ENCODE results near the gene LYPLAL1. TPM values are rescaled to one million over a fixed set of nuclear protein-coding genes. Genes with fewer than 3 reads are reported as not detected.
A peak's percentile ranks its signal among the peaks of the same experiment; 100 is the strongest.

The LYPLAL1 gene
- total and polyA plus RNA-seq, 2 of the 13 experiments (the other 11 are each of a cell fraction or from before 2014, with no cell fraction given): 17.0 to 31.6 TPM

DNA sequence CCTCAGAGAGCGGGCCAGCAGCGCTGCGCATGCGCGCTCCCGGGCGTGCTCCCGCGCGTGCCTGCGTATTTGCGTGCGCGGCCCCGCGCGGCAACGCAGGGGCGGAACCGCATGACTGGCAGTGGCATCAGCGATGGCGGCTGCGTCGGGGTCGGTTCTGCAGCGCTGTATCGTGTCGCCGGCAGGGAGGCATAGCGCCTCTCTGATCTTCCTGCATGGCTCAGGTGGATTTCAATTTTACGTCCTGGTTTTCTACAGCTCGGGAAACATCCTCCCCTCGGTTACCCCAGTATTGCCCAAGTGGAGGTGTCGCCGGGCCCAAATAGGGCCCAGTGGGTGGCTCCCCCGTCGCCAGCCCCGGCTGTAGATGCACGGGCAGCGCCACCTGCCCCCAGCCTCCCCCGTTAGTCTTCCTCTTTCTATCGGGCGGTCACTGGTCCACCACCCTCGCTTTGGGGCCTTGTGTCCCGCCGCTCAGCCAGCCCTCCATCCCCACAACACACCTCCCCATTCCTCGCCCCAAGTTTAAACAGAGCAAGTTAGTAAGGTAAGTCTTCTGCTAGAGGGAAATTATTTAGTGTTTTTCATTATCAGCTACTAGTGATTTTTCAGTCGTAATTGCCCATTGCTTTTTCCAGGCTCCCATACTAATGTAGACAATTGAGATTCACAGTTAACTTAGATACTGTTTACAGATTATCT is at the start of gene LYPLAL1 (continued):
- TF ChIP-seq ZNF432 (CRISPR knock-in tag; IDR thresholded peaks at IDR 0.05; ENCODE audit: borderline replicate concordance) (no peak), CCAR2 (optimal IDR thresholded peaks at IDR 0.05; ENCODE audit: low read depth, low read length) (no peak), ZNF350 (CRISPR knock-in tag; IDR thresholded peaks at IDR 0.05; ENCODE audit: borderline replicate concordance, low read depth) (peak; percentile 42; the same call in 1 of the 2 replicates), PHF20 (CRISPR knock-in tag; IDR thresholded peaks at IDR 0.05) (peak; percentile 81), SOX13 (IDR thresholded peaks at IDR 0.05) (no peak), SOX13 (CRISPR knock-in tag; conservative IDR thresholded peaks at IDR 0.05 in 1 of 2, IDR thresholded peaks at IDR 0.05 in 1 of 2) (peak in 1 of 2 experiments; percentile 32; a peak in 2 of 4 replicates), HNRNPUL1 (IDR thresholded peaks at IDR 0.05; ENCODE audit: low read depth, low read length) (no peak), YY1 (IDR thresholded peaks at IDR 0.05; ENCODE audit: insufficient read depth, insufficient replicate concordance, low read depth, low read length) (peak; percentile 94), SMAD1 (CRISPR knock-in tag; IDR thresholded peaks at IDR 0.05; ENCODE audit: borderline replicate concordance, low read depth) (no peak), ZNF460 (CRISPR knock-in tag; IDR thresholded peaks at IDR 0.05; ENCODE audit: borderline replicate concordance) (no peak)
- TF ChIP-seq, protein P1, sequence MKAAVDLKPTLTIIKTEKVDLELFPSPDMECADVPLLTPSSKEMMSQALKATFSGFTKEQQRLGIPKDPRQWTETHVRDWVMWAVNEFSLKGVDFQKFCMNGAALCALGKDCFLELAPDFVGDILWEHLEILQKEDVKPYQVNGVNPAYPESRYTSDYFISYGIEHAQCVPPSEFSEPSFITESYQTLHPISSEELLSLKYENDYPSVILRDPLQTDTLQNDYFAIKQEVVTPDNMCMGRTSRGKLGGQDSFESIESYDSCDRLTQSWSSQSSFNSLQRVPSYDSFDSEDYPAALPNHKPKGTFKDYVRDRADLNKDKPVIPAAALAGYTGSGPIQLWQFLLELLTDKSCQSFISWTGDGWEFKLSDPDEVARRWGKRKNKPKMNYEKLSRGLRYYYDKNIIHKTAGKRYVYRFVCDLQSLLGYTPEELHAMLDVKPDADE (CRISPR knock-in tag; IDR thresholded peaks at IDR 0.05): no peak
- TF ChIP-seq, protein P2, sequence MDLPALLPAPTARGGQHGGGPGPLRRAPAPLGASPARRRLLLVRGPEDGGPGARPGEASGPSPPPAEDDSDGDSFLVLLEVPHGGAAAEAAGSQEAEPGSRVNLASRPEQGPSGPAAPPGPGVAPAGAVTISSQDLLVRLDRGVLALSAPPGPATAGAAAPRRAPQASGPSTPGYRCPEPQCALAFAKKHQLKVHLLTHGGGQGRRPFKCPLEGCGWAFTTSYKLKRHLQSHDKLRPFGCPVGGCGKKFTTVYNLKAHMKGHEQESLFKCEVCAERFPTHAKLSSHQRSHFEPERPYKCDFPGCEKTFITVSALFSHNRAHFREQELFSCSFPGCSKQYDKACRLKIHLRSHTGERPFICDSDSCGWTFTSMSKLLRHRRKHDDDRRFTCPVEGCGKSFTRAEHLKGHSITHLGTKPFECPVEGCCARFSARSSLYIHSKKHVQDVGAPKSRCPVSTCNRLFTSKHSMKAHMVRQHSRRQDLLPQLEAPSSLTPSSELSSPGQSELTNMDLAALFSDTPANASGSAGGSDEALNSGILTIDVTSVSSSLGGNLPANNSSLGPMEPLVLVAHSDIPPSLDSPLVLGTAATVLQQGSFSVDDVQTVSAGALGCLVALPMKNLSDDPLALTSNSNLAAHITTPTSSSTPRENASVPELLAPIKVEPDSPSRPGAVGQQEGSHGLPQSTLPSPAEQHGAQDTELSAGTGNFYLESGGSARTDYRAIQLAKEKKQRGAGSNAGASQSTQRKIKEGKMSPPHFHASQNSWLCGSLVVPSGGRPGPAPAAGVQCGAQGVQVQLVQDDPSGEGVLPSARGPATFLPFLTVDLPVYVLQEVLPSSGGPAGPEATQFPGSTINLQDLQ (CRISPR knock-in tag; IDR thresholded peaks at IDR 0.05): 0 out of 2 replicates have a peak, but pooled peaks have one; percentile 25
- TF ChIP-seq, protein P3, sequence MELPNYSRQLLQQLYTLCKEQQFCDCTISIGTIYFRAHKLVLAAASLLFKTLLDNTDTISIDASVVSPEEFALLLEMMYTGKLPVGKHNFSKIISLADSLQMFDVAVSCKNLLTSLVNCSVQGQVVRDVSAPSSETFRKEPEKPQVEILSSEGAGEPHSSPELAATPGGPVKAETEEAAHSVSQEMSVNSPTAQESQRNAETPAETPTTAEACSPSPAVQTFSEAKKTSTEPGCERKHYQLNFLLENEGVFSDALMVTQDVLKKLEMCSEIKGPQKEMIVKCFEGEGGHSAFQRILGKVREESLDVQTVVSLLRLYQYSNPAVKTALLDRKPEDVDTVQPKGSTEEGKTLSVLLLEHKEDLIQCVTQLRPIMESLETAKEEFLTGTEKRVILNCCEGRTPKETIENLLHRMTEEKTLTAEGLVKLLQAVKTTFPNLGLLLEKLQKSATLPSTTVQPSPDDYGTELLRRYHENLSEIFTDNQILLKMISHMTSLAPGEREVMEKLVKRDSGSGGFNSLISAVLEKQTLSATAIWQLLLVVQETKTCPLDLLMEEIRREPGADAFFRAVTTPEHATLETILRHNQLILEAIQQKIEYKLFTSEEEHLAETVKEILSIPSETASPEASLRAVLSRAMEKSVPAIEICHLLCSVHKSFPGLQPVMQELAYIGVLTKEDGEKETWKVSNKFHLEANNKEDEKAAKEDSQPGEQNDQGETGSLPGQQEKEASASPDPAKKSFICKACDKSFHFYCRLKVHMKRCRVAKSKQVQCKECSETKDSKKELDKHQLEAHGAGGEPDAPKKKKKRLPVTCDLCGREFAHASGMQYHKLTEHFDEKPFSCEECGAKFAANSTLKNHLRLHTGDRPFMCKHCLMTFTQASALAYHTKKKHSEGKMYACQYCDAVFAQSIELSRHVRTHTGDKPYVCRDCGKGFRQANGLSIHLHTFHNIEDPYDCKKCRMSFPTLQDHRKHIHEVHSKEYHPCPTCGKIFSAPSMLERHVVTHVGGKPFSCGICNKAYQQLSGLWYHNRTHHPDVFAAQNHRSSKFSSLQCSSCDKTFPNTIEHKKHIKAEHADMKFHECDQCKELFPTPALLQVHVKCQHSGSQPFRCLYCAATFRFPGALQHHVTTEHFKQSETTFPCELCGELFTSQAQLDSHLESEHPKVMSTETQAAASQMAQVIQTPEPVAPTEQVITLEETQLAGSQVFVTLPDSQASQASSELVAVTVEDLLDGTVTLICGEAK (IDR thresholded peaks at IDR 0.05): no peak
- TF ChIP-seq, protein P3 (CRISPR knock-in tag; IDR thresholded peaks at IDR 0.05): peak; percentile 75; the same call in 1 of the 2 replicates
